Neuron (in vitro differentiated cells): ENCODE results near the gene MCCC2.
"Not testable (repeated sequence)": the region's sequence is repeated elsewhere in the genome, so short reads cannot be mapped to it uniquely, and the experiment has no call there.

ENCODE experiments used
- H2AFZ ChIP-seq: one replicate; pipeline ENCODE4 v1.6.1; 2013; ENCODE audit warnings: low read depth, mild to moderate bottlenecking, inconsistent platforms, low read length, moderate library complexity
- H3K27me3 ChIP-seq: one replicate; pipeline ENCODE4 v1.6.1; 2013; ENCODE audit warnings: low read length; ENCODE audit not compliant: insufficient read depth
- H3K36me3 ChIP-seq: one replicate; pipeline ENCODE4 v1.6.1; 2013; ENCODE audit warnings: low read length; ENCODE audit not compliant: insufficient read depth
- H3K4me1 ChIP-seq: one replicate; pipeline ENCODE4 v1.6.1; 2013; ENCODE audit warnings: low read length; ENCODE audit not compliant: insufficient read depth
- H3K4me3 ChIP-seq: 2 replicates; pipeline ENCODE4 v1.5.1; 2013; ENCODE audit warnings: mild to moderate bottlenecking, low read length, moderate library complexity
- H3K9me3 ChIP-seq: one replicate; pipeline ENCODE4 v1.6.1; 2013; ENCODE audit warnings: low read length

MCCC2 gene

GRCh38 chr5:71620630-71621029 is 33.5 kb downstream of the MCCC2 start:
- Histone ChIP-seq H3K4me3 (no peak overlapping the region), H3K36me3 (no peaks in the 10 kb centered on the region), H2AFZ (no peak overlapping the region), H3K27me3 (no peaks in the 10 kb centered on the region), H3K4me1 (no peaks in the 10 kb centered on the region), H3K9me3 (no peaks in the 10 kb centered on the region)

- no peaks in the 10 kb centered on the region for H3K9me3 ChIP-seq
- no peaks in the 10 kb centered on the region for H3K36me3 ChIP-seq
- H3K4me1 ChIP-seq = no peaks in the 10 kb centered on the region
- H3K4me3 ChIP-seq = no peak overlapping the region
- H3K27me3 ChIP-seq = no peaks in the 10 kb centered on the region
- H2AFZ ChIP-seq = no peak overlapping the region
Observed at GRCh38 chr5:71621268-71621667, 34.1 kb downstream of the MCCC2 start.

GRCh38 chr5:71621741-71622140 is 34.6 kb downstream of the MCCC2 start:
- Histone ChIP-seq H3K27me3 (no peaks in the 10 kb centered on the region), H3K4me1 (no peaks in the 10 kb centered on the region), H3K4me3 (no peak overlapping the region), H3K9me3 (no peaks in the 10 kb centered on the region), H2AFZ (no peak overlapping the region), H3K36me3 (no peaks in the 10 kb centered on the region)

- Histone ChIP-seq H3K4me1 (no peaks in the 10 kb centered on the region), H3K4me3 (no peak overlapping the region), H2AFZ (no peak overlapping the region), H3K9me3 (no peaks in the 10 kb centered on the region), H3K27me3 (no peaks in the 10 kb centered on the region), H3K36me3 (no peaks in the 10 kb centered on the region)
Observed at GRCh38 chr5:71623221-71623794, 36.2 kb downstream of the MCCC2 start.

GRCh38 chr5:71629950-71630349 is 42.8 kb downstream of the MCCC2 start:
- H2AFZ ChIP-seq = no peak overlapping the region
- peaks cover 2% of the 10 kb centered on the region for H3K4me1 ChIP-seq
- no peak overlapping the region for H3K4me3 ChIP-seq
- H3K36me3 ChIP-seq = no peaks in the 10 kb centered on the region
- H3K9me3 ChIP-seq = no peaks in the 10 kb centered on the region
- H3K27me3 ChIP-seq = no peaks in the 10 kb centered on the region

- Histone ChIP-seq H3K27me3 (no peaks in the 10 kb centered on the region), H3K36me3 (no peaks in the 10 kb centered on the region), H3K4me3 (no peak overlapping the region), H3K9me3 (no peaks in the 10 kb centered on the region), H2AFZ (no peak overlapping the region), H3K4me1 (peaks cover 2% of the 10 kb centered on the region)
Observed at GRCh38 chr5:71631070-71631469, 43.9 kb downstream of the MCCC2 start.

- H3K27me3 ChIP-seq = no peaks in the 10 kb centered on the region
- no peak overlapping the region for H2AFZ ChIP-seq
- H3K36me3 ChIP-seq = no peaks in the 10 kb centered on the region
- H3K4me1 ChIP-seq = peaks cover 2% of the 10 kb centered on the region
- H3K4me3 ChIP-seq = no peak overlapping the region
- no peaks in the 10 kb centered on the region for H3K9me3 ChIP-seq
Observed at GRCh38 chr5:71632168-71632567, 45.0 kb downstream of the MCCC2 start.

- Histone ChIP-seq H3K27me3 (no peaks in the 10 kb centered on the region), H3K36me3 (no peaks in the 10 kb centered on the region), H3K4me1 (peaks cover 2% of the 10 kb centered on the region), H3K9me3 (no peaks in the 10 kb centered on the region), H3K4me3 (no peak overlapping the region), H2AFZ (no peak overlapping the region)
Observed at GRCh38 chr5:71633255-71634155, 46.4 kb downstream of the MCCC2 start.

- H2AFZ ChIP-seq = no peak overlapping the region
- H3K9me3 ChIP-seq = peaks cover 8% of the 10 kb centered on the region
- no peak overlapping the region for H3K4me3 ChIP-seq
- H3K36me3 ChIP-seq = no peaks in the 10 kb centered on the region
- H3K27me3 ChIP-seq = no peaks in the 10 kb centered on the region
- H3K4me1 ChIP-seq = no peaks in the 10 kb centered on the region
Observed at GRCh38 chr5:71637133-71637532, 50.0 kb downstream of the MCCC2 start.

- Histone ChIP-seq H2AFZ (no peak overlapping the region), H3K4me3 (no peak overlapping the region), H3K4me1 (no peaks in the 10 kb centered on the region), H3K9me3 (peaks cover 8% of the 10 kb centered on the region), H3K36me3 (no peaks in the 10 kb centered on the region), H3K27me3 (no peaks in the 10 kb centered on the region)
Observed at GRCh38 chr5:71640408-71640807, 53.3 kb downstream of the MCCC2 start.

- H3K36me3 ChIP-seq = peaks cover 3% of the 10 kb centered on the region
Observed at GRCh38 chr5:71645030-71645429, 57.9 kb downstream of the MCCC2 start.

GRCh38 chr5:71650940-71651339 is 63.8 kb downstream of the MCCC2 start:
- H3K9me3 ChIP-seq, H3K36me3 ChIP-seq, H3K4me1 ChIP-seq, H3K27me3 ChIP-seq, H2AFZ ChIP-seq, H3K4me3 ChIP-seq: not testable (repeated sequence)

More at GRCh38 chr5:71645030-71645429, 57.9 kb downstream of the MCCC2 start:
- no peak overlapping the region for H3K4me3 ChIP-seq
- no peaks in the 10 kb centered on the region for H3K4me1 ChIP-seq
- no peaks in the 10 kb centered on the region for H3K9me3 ChIP-seq
- H2AFZ ChIP-seq = no peak overlapping the region
- H3K27me3 ChIP-seq = no peaks in the 10 kb centered on the region

GRCh38 chr5:71651579-71651978 is 64.4 kb downstream of the MCCC2 start:
- peaks cover 6% of the 10 kb centered on the region for H3K36me3 ChIP-seq
- H3K4me3 ChIP-seq = no peak overlapping the region
- no peaks in the 10 kb centered on the region for H3K4me1 ChIP-seq
- H3K9me3 ChIP-seq = no peaks in the 10 kb centered on the region
- H2AFZ ChIP-seq = no peak overlapping the region
- no peaks in the 10 kb centered on the region for H3K27me3 ChIP-seq
